ENCODE measurements around the gene PPEF1. TPM values are rescaled to one million over a fixed set of nuclear protein-coding genes. Genes with fewer than 3 reads are reported as not detected.

PPEF1 gene
- total RNA-seq, 2 donors from 2014 or later: not detected

- no peak overlapping the region for H3K27ac Mint-ChIP-seq
- no peaks in the 10 kb centered on the region for H3K36me3 Mint-ChIP-seq
- no peak overlapping the region for H3K4me3 Mint-ChIP-seq
- DNase-seq (ENCODE audit: low spot score) (no peak), ATAC-seq (no peak)
- H3K4me1 Mint-ChIP-seq (ENCODE audit: low read depth in 2 of 2): no peaks in the 10 kb centered on the region
- peaks cover 0 to 2% of the 10 kb centered on the region in 2 donors for H3K27me3 Mint-ChIP-seq
- H3K9me3 Mint-ChIP-seq: no peaks in the 10 kb centered on the region
Measured at GRCh38 chrX:18871161-18871890, 163.9 kb downstream of the PPEF1 start.

GRCh38 chrX:18871970-18872369, 164.5 kb downstream of the PPEF1 start:
- DNase-seq (ENCODE audit: low spot score): no peak
- no peak overlapping the region for H3K27ac Mint-ChIP-seq
- no peak for ATAC-seq
- peaks cover 0 to 2% of the 10 kb centered on the region in 2 donors for H3K27me3 Mint-ChIP-seq
- no peak overlapping the region for H3K4me3 Mint-ChIP-seq
- no peaks in the 10 kb centered on the region for H3K9me3 Mint-ChIP-seq
- no peaks in the 10 kb centered on the region for H3K4me1 Mint-ChIP-seq (ENCODE audit: low read depth in 2 of 2)
- no peaks in the 10 kb centered on the region for H3K36me3 Mint-ChIP-seq

GRCh38 chrX:18872621-18873020, 165.2 kb downstream of the PPEF1 start:
- Mint-ChIP-seq H3K4me1 (ENCODE audit: low read depth in 2 of 2) (no peaks in the 10 kb centered on the region), H3K9me3 (no peaks in the 10 kb centered on the region), H3K27me3 (peaks cover 0 to 2% of the 10 kb centered on the region in 2 donors), H3K27ac (no peak overlapping the region), H3K4me3 (no peak overlapping the region), H3K36me3 (no peaks in the 10 kb centered on the region)
- ATAC-seq: no peak
- DNase-seq (ENCODE audit: low spot score): no peak

GRCh38 chrX:18873189-18873791, 165.8 kb downstream of the PPEF1 start:
- ATAC-seq: no peak
- Mint-ChIP-seq H3K27ac (no peak overlapping the region), H3K9me3 (no peaks in the 10 kb centered on the region), H3K4me3 (no peak overlapping the region), H3K27me3 (peaks cover 0 to 2% of the 10 kb centered on the region in 2 donors), H3K4me1 (ENCODE audit: low read depth in 2 of 2) (no peaks in the 10 kb centered on the region), H3K36me3 (no peaks in the 10 kb centered on the region)
- no peak for DNase-seq (ENCODE audit: low spot score)

- H3K4me1 Mint-ChIP-seq (ENCODE audit: low read depth in 2 of 2): no peaks in the 10 kb centered on the region
Measured at GRCh38 chrX:18873836-18874235, 166.4 kb downstream of the PPEF1 start.

GRCh38 chrX:18874560-18875255, 167.3 kb downstream of the PPEF1 start:
- Mint-ChIP-seq H3K36me3 (no peaks in the 10 kb centered on the region), H3K27ac (no peak overlapping the region), H3K27me3 (peaks cover 0 to 2% of the 10 kb centered on the region in 2 donors), H3K9me3 (no peaks in the 10 kb centered on the region), H3K4me3 (no peak overlapping the region), H3K4me1 (ENCODE audit: low read depth in 2 of 2) (no peaks in the 10 kb centered on the region)
- no peak for DNase-seq (ENCODE audit: low spot score)
- ATAC-seq: no peak

More at GRCh38 chrX:18873836-18874235, 166.4 kb downstream of the PPEF1 start:
- no peak overlapping the region for H3K27ac Mint-ChIP-seq
- no peak overlapping the region for H3K4me3 Mint-ChIP-seq
- H3K27me3 Mint-ChIP-seq: peaks cover 0 to 2% of the 10 kb centered on the region in 2 donors
- DNase-seq (ENCODE audit: low spot score): no peak
- ATAC-seq: no peak
- no peaks in the 10 kb centered on the region for H3K36me3 Mint-ChIP-seq
- no peaks in the 10 kb centered on the region for H3K9me3 Mint-ChIP-seq

GRCh38 chrX:18875256-18875878, 167.9 kb downstream of the PPEF1 start:
- Mint-ChIP-seq H3K4me1 (ENCODE audit: low read depth in 2 of 2) (no peaks in the 10 kb centered on the region), H3K9me3 (no peaks in the 10 kb centered on the region), H3K36me3 (no peaks in the 10 kb centered on the region), H3K27ac (no peak overlapping the region), H3K4me3 (no peak overlapping the region), H3K27me3 (peaks cover 0 to 2% of the 10 kb centered on the region in 2 donors)
- DNase-seq (ENCODE audit: low spot score) (no peak), ATAC-seq (no peak)

GRCh38 chrX:18877469-18877868, 170.0 kb downstream of the PPEF1 start:
- Mint-ChIP-seq H3K4me1 (ENCODE audit: low read depth in 2 of 2) (no peaks in the 10 kb centered on the region), H3K9me3 (no peaks in the 10 kb centered on the region), H3K36me3 (no peaks in the 10 kb centered on the region), H3K27ac (no peak overlapping the region), H3K4me3 (no peak overlapping the region), H3K27me3 (peaks cover 0 to 2% of the 10 kb centered on the region in 2 donors)
- no peak for DNase-seq (ENCODE audit: low spot score)
- no peak for ATAC-seq

Other genes starting within 250 kb of the PPEF1 start
- gene RS1, start 35.5 kb upstream of the PPEF1 start, total RNA-seq: not detected

Data from natural killer cell treated with Interleukin-12 subunit alpha and Interleukin-12 subunit beta and Interleukin-15 and Interleukin-18, amount 100 ng/mL, for 72 hours (primary cell).